Thoracic aorta endothelial cell (primary cell): ENCODE results near the gene PES1. TPM values are rescaled to one million over a fixed set of nuclear protein-coding genes. Genes with fewer than 3 reads are reported as not detected.

ENCODE experiments used
- total RNA-seq: library from RNA; depleted of rRNA; stranded (reverse); fragments of >200 nt; gene quantifications from 2 replicates; pipeline ENCODE4 v1.2.3, GENCODE V29; 2012

PES1 gene
- 81.3 and 90.4 TPM in 2 replicates for total RNA-seq

GRCh38 chr22:30591588-30592359, at the start of gene PES1:
TSS of gene PES1 (minus strand) at chr22:30591910. CDS start at chr22:30591833, 77 bp downstream.

GRCh38 chr22:30635273-30636225, 43.8 kb upstream of the PES1 start, which contains the start of gene SLC35E4:
TSS of gene SLC35E4 (plus strand) at chr22:30635781. CDS start at chr22:30636451, 670 bp downstream.

GRCh38 chr22:30606455-30607299, 15.0 kb upstream of the PES1 start, which contains the start of gene TCN2:
TSS of gene TCN2 (plus strand) at chr22:30607174. CDS start at chr22:30607332, 158 bp downstream.

GRCh38 chr22:30574095-30574981, 17.4 kb downstream of the PES1 start, which contains the start of gene GAL3ST1:
TSS of gene GAL3ST1 (minus strand) at chr22:30574665. CDS start at chr22:30557392, 17,273 bp downstream.

GRCh38 chr22:30546616-30547015, 45.1 kb downstream of the PES1 start, which contains the start of gene SEC14L6:
TSS of gene SEC14L6 (minus strand) at chr22:30546741. CDS start at chr22:30546682, 59 bp downstream.

Other genes with a start within 250 kb of the PES1 start
- gene SF3A1, start 235.0 kb downstream of the PES1 start, total RNA-seq: 40.0 and 62.1 TPM in 2 replicates
- 0.93 and 1.7 TPM in 2 replicates for gene CCDC157, start 234.9 kb downstream of the PES1 start, total RNA-seq
- 10.2 and 10.8 TPM in 2 replicates for gene RNF215, start 204.5 kb downstream of the PES1 start, total RNA-seq
- gene SEC14L2, start 194.9 kb downstream of the PES1 start, total RNA-seq: 37.0 and 38.5 TPM in 2 replicates
- gene MTFP1, start 166.1 kb downstream of the PES1 start, total RNA-seq: 30.1 and 40.9 TPM in 2 replicates
- gene SEC14L3, start 119.9 kb downstream of the PES1 start, total RNA-seq: not detected in 2 replicates
- gene SEC14L4, start 86.2 kb downstream of the PES1 start, total RNA-seq: not detected in 2 replicates
- gene SEC14L6, start 45.2 kb downstream of the PES1 start, total RNA-seq: 0.29 TPM in 1 of 2 replicates, not detected in the other
- gene GAL3ST1, start 17.2 kb downstream of the PES1 start, total RNA-seq: not detected in 2 replicates
- 33.7 and 52.9 TPM in 2 replicates for gene TCN2, start 15.3 kb upstream of the PES1 start, total RNA-seq
- gene SLC35E4, start 43.9 kb upstream of the PES1 start, total RNA-seq: 17.0 and 28.1 TPM in 2 replicates
- gene DUSP18, start 76.0 kb upstream of the PES1 start, total RNA-seq: 19.0 and 25.7 TPM in 2 replicates
- 6.0 and 10.8 TPM in 2 replicates for gene OSBP2, start 103.0 kb upstream of the PES1 start, total RNA-seq